Esophagus muscularis mucosa (tissue), 4 donors: ENCODE measurements around the gene EIF2B5.

Source experiments
- CTCF ChIP-seq, 3 experiments: fragments of 200-600 bp in 2 of 3; fragments of 450-650 bp in 1 of 3; sonication (generic) in 2 of 3; IDR thresholded peaks; one replicate each; pipeline ENCODE4 v1.5.1; 2017 to 2019; ENCODE audit warnings: antibody characterized with exemption in 3 of 3, mild to moderate bottlenecking in 2 of 3, moderate library complexity in 1 of 3
- EP300 ChIP-seq: sonication (generic); formaldehyde crosslinking; IDR thresholded peaks from one replicate; pipeline ENCODE4 v1.6.1; 2017; ENCODE audit warnings: antibody characterized with exemption
- POLR2A ChIP-seq: fragments of 450-650 bp; IDR thresholded peaks from one replicate; pipeline ENCODE4 v1.6.1; 2017; ENCODE audit warnings: antibody characterized with exemption, moderate library complexity, mild to moderate bottlenecking, low read depth
- POLR2AphosphoS5 ChIP-seq, 2 donors: sonication (generic); formaldehyde crosslinking; IDR thresholded peaks; one replicate each; pipeline ENCODE4 v1.6.1; 2017; ENCODE audit warnings: antibody characterized with exemption in 2 of 2

- no peak for TF ChIP-seq POLR2AphosphoS5 (IDR thresholded peaks at IDR 0.05)
- TF ChIP-seq CTCF (IDR thresholded peaks at IDR 0.05) = no peak
- TF ChIP-seq POLR2A = no peak
- TF ChIP-seq EP300 = no peak
Observed at GRCh38 chr3:184175506-184175905, 40.3 kb downstream of the EIF2B5 start.
